Lung (tissue), 12 donors: Measurements from ENCODE around the gene TMEM209. TPM values are rescaled to one million over a fixed set of nuclear protein-coding genes. Genes with fewer than 3 reads are reported as not detected.
"Not testable (repeated sequence)": the region's sequence is repeated elsewhere in the genome, so short reads cannot be mapped to it uniquely, and the experiment has no call there.

Experiments used
- ATAC-seq: fragments of 200-7000 bp; cut with Tn5 transposase; one replicate; pipeline ENCODE4 v1.9.1; 2020; ENCODE audit warnings: moderate number of reproducible peaks; ENCODE audit not compliant: insufficient read depth, low FRiP score
- DNase-seq, 3 donors: peaks; one replicate each; pipeline ENCODE4 v3.0.0-alpha.2; 2013 to 2017
- H3K27ac ChIP-seq, 2 donors: one replicate each; pipeline ENCODE4 v1.5.1; 2013; ENCODE audit warnings: mild to moderate bottlenecking in 2 of 2, moderate library complexity in 2 of 2, control low read depth in 1 of 2, inconsistent platforms in 1 of 2, low read depth in 1 of 2, low read length in 1 of 2
- H3K27me3 ChIP-seq, 3 donors: one replicate each; pipeline ENCODE4 v1.5.1; 2013; ENCODE audit warnings: low read length in 2 of 3; ENCODE audit not compliant: control insufficient read depth in 3 of 3, insufficient read depth in 3 of 3
- H3K36me3 ChIP-seq, 4 donors: one replicate each; pipeline ENCODE4 v1.5.1; 2013; ENCODE audit warnings: low read length in 4 of 4, mild to moderate bottlenecking in 1 of 4, moderate library complexity in 1 of 4; ENCODE audit not compliant: control insufficient read depth in 4 of 4, insufficient read depth in 4 of 4
- H3K4me1 ChIP-seq, 5 donors: one replicate each; pipeline ENCODE4 v1.5.1; 2013; ENCODE audit warnings: low read length in 5 of 5, mild to moderate bottlenecking in 2 of 5, moderate library complexity in 1 of 5; ENCODE audit not compliant: control insufficient read depth in 5 of 5, insufficient read depth in 5 of 5
- H3K4me3 ChIP-seq: one replicate; pipeline ENCODE4 v1.5.1; 2013; ENCODE audit warnings: mild to moderate bottlenecking, control low read depth, moderate library complexity
- H3K9ac ChIP-seq, 2 donors: one replicate each; pipeline ENCODE4 v1.5.1; 2013; ENCODE audit warnings: low read length in 2 of 2, control low read depth in 1 of 2; ENCODE audit not compliant: insufficient read depth in 1 of 2
- H3K9me3 ChIP-seq, 4 donors: one replicate each; pipeline ENCODE4 v1.5.1; 2013; ENCODE audit warnings: low read length in 3 of 4, mild to moderate bottlenecking in 1 of 4, moderate library complexity in 1 of 4; ENCODE audit not compliant: control insufficient read depth in 4 of 4, insufficient read depth in 3 of 4
- CTCF ChIP-seq: IDR thresholded peaks from 2 replicates; pipeline ENCODE4 v1.5.1; 2012; ENCODE audit warnings: mild to moderate bottlenecking; ENCODE audit errors: control extremely low read depth, extremely low read depth
- WGBS, 2 donors: extraction: QIAGEN DNeasy Blood & Tissue Kit; methylation state at CpG; one replicate each; pipeline ENCODE4 v1.1.7; 2013; 5-methylcytosine and 5-hydroxymethylcytosine counted together
- polyA plus RNA-seq, 2 donors: library from polyadenylated mRNA; stranded (reverse); fragments of 200-250 nt; gene quantifications; one replicate each; pipeline ENCODE4 v1.2.1, GENCODE V29; 2013
- total RNA-seq, 2 donors: library from RNA; depleted of rRNA in 1 of 2; stranded (reverse); fragments of >200 nt in 1 of 2; gene quantifications; one replicate each; pipeline ENCODE4 v1.2.1, GENCODE V29; 2014 to 2021
- donor health status: control.
- donor health status: control.
- donor health status: Bipolar disorder and iron deficiency.
- donor health status: healthy.
- donor health status: DM: yes; HTN: yes; CAD: no.

Gene TMEM209
- total and polyA plus RNA-seq, 4 donors: 8.3 to 22.2 (median 12.6) TPM

GRCh38 chr7:130146693-130147405, 58.4 kb downstream of the TMEM209 start:
- WGBS, 2 donors: 92 to 97% methylated on average over 9 of the region's 9 CpGs
- DNase-seq: no peak
- no peak overlapping the region for H3K4me3 ChIP-seq
- no peaks in the 10 kb centered on the region for H3K36me3 ChIP-seq
- no peaks in the 10 kb centered on the region for H3K27me3 ChIP-seq
- peaks cover 0 to 15% (median 11%) of the 10 kb centered on the region in 5 donors for H3K4me1 ChIP-seq
- no peak for TF ChIP-seq CTCF
- H3K27ac ChIP-seq: peak overlapping the region in 1 of 2 donors; percentile 32
- H3K9me3 ChIP-seq: no peaks in the 10 kb centered on the region
- no peak overlapping the region for H3K9ac ChIP-seq
- no peak for ATAC-seq

GRCh38 chr7:130146142-130146541, 59.1 kb downstream of the TMEM209 start:
- H3K27me3 ChIP-seq, DNase-seq, H3K36me3 ChIP-seq, ATAC-seq, H3K9me3 ChIP-seq, H3K27ac ChIP-seq, H3K9ac ChIP-seq, H3K4me3 ChIP-seq: not testable (repeated sequence)
- H3K4me1 ChIP-seq: peaks cover 0 to 18% (median 15%) of the 10 kb centered on the region in 5 donors
- 94 to 97% methylated on average over 5 of the region's 5 CpGs for WGBS, 2 donors

GRCh38 chr7:130145424-130146100, 59.6 kb downstream of the TMEM209 start:
- ATAC-seq (no peak), DNase-seq (no peak)
- no peak for TF ChIP-seq CTCF
- Histone ChIP-seq H3K36me3 (no peaks in the 10 kb centered on the region), H3K4me3 (no peak overlapping the region), H3K9ac (no peak overlapping the region), H3K9me3 (no peaks in the 10 kb centered on the region), H3K4me1 (peaks cover 0 to 24% (median 21%) of the 10 kb centered on the region in 5 donors), H3K27ac (peak overlapping the region in 1 of 2 donors; percentile 21), H3K27me3 (no peaks in the 10 kb centered on the region)
- WGBS, 2 donors: 86 to 93% methylated on average over 14 of the region's 14 CpGs

- ATAC-seq (no peak), DNase-seq (peak in 2 of 3 donors; percentile 39 to 60)
- Histone ChIP-seq H3K4me1 (peaks cover 0 to 26% (median 17%) of the 10 kb centered on the region in 5 donors), H3K27ac (peak overlapping the region in 1 of 2 donors; percentile 83), H3K9ac (no peak overlapping the region), H3K36me3 (no peaks in the 10 kb centered on the region), H3K4me3 (no peak overlapping the region), H3K9me3 (no peaks in the 10 kb centered on the region), H3K27me3 (no peaks in the 10 kb centered on the region)
- no peak for TF ChIP-seq CTCF
- WGBS, 2 donors: 64 to 73% methylated on average over 14 of the region's 14 CpGs
Observed at GRCh38 chr7:130144312-130145171, 60.7 kb downstream of the TMEM209 start.
